Suprapubic skin (tissue), 4 donors: ENCODE results near the gene USP9Y. TPM values are rescaled to one million over a fixed set of nuclear protein-coding genes. Genes with fewer than 3 reads are reported as not detected.
A peak's percentile ranks its signal among the peaks of the same experiment; 100 is the strongest.
"Not testable (repeated sequence)": the region's sequence is repeated elsewhere in the genome, so short reads cannot be mapped to it uniquely, and the experiment has no call there.

Experiments
- DNase-seq, 2 donors: peaks; one replicate each; pipeline ENCODE4 v3.0.0-alpha.2; 2019; ENCODE audit warnings: low spot score in 2 of 2
- H3K27ac ChIP-seq: fragments of 200-600 bp; sonication (generic); one replicate; pipeline ENCODE4 v1.5.1; 2019
- H3K27me3 ChIP-seq: fragments of 200-600 bp; sonication (generic); one replicate; pipeline ENCODE4 v1.5.1; 2019
- H3K36me3 ChIP-seq: fragments of 200-600 bp; sonication (generic); one replicate; pipeline ENCODE4 v1.5.1; 2019
- H3K4me1 ChIP-seq: fragments of 200-600 bp; sonication (generic); one replicate; pipeline ENCODE4 v1.5.1; 2019
- H3K4me3 ChIP-seq: fragments of 200-600 bp; sonication (generic); one replicate; pipeline ENCODE4 v1.5.1; 2019; ENCODE audit warnings: mild to moderate bottlenecking
- H3K9me3 ChIP-seq: fragments of 200-600 bp; sonication (generic); one replicate; pipeline ENCODE4 v1.5.1; 2019
- CTCF ChIP-seq, 2 donors: fragments of 200-600 bp in 1 of 2; fragments of 450-650 bp in 1 of 2; sonication (generic) in 1 of 2; IDR thresholded peaks; one replicate each; pipeline ENCODE4 v1.5.1; 2016 to 2019; ENCODE audit warnings: antibody characterized with exemption in 2 of 2, mild to moderate bottlenecking in 1 of 2, moderate library complexity in 1 of 2
- EP300 ChIP-seq: sonication (generic); formaldehyde crosslinking; IDR thresholded peaks from one replicate; pipeline ENCODE4 v1.6.1; 2017; ENCODE audit warnings: antibody characterized with exemption
- POLR2A ChIP-seq, 2 donors: fragments of 450-650 bp; IDR thresholded peaks; one replicate each; pipeline ENCODE4 v1.6.1; 2017; ENCODE audit warnings: antibody characterized with exemption in 2 of 2, mild to moderate bottlenecking in 2 of 2, moderate library complexity in 2 of 2
- POLR2AphosphoS5 ChIP-seq, 3 donors: sonication (generic); formaldehyde crosslinking; IDR thresholded peaks; one replicate each; pipeline ENCODE4 v1.6.1; 2017; ENCODE audit warnings: antibody characterized with exemption in 3 of 3
- WGBS: methylation state at CpG from one replicate; pipeline ENCODE4 v1.1.5; 2018; 5-methylcytosine and 5-hydroxymethylcytosine counted together
- total RNA-seq, 4 donors: library from RNA; depleted of rRNA; stranded (reverse); fragments of >200 nt; gene quantifications; one replicate each; pipeline ENCODE4 v1.1.0, GENCODE V29; 2016

USP9Y gene
- total RNA-seq, result 10 to 100 TPM in 2 of 4 donors, not detected in 2; 16.5 to 20.3 TPM

- peaks cover 8% of the 10 kb centered on the region for H3K36me3 ChIP-seq
- H3K9me3 ChIP-seq, result peaks cover 5% of the 10 kb centered on the region
- H3K4me1 ChIP-seq, result no peaks in the 10 kb centered on the region
- no peak within 1 kb of the TSS for H3K27ac ChIP-seq
- H3K4me3 ChIP-seq, result no peak within 1 kb of the TSS
- no peak for DNase-seq
- no peaks in the 10 kb centered on the region for H3K27me3 ChIP-seq
- WGBS, result no CpG with 5 or more reads among the region's 1 CpG
- no peak for TF ChIP-seq CTCF (IDR thresholded peaks at IDR 0.05)
- TF ChIP-seq EP300, result no peak
- no peak for TF ChIP-seq POLR2A (IDR thresholded peaks at IDR 0.05)
- no peak for TF ChIP-seq POLR2AphosphoS5 (IDR thresholded peaks at IDR 0.05)
Observed at GRCh38 chrY:12701181-12701695, at the start of gene USP9Y. TSS of gene USP9Y (plus strand) at chrY:12701231. CDS start at chrY:12709448, 8,217 bp downstream.

GRCh38 chrY:12651621-12652036, 49.4 kb upstream of the USP9Y start:
- DNase-seq, result no peak
- no peaks in the 10 kb centered on the region for H3K36me3 ChIP-seq
- no peak overlapping the region for H3K27ac ChIP-seq
- no CpG with 5 or more reads among the region's 4 CpGs for WGBS
- no peaks in the 10 kb centered on the region for H3K9me3 ChIP-seq
- TF ChIP-seq POLR2AphosphoS5 (IDR thresholded peaks at IDR 0.05) (no peak), CTCF (IDR thresholded peaks at IDR 0.05) (no peak), EP300 (no peak), POLR2A (IDR thresholded peaks at IDR 0.05) (no peak)
- H3K4me3 ChIP-seq, result no peak overlapping the region
- no peaks in the 10 kb centered on the region for H3K27me3 ChIP-seq
- H3K4me1 ChIP-seq, result no peaks in the 10 kb centered on the region

- H3K4me3 ChIP-seq, result peak overlapping the region; percentile 56
- peak overlapping the region; percentile 87 for H3K27ac ChIP-seq
- no CpG with 5 or more reads among the region's 41 CpGs for WGBS
- peak in 1 of 2 donors; percentile 77 for DNase-seq
- no peaks in the 10 kb centered on the region for H3K9me3 ChIP-seq
- peaks cover 4% of the 10 kb centered on the region for H3K4me1 ChIP-seq
- H3K36me3 ChIP-seq, result no peaks in the 10 kb centered on the region
- TF ChIP-seq POLR2A (IDR thresholded peaks at IDR 0.05) (no peak), POLR2AphosphoS5 (IDR thresholded peaks at IDR 0.05) (no peak), CTCF (IDR thresholded peaks at IDR 0.05) (no peak), EP300 (no peak)
- no peaks in the 10 kb centered on the region for H3K27me3 ChIP-seq
Observed at GRCh38 chrY:12661745-12662681, 39.0 kb upstream of the USP9Y start.

- H3K27ac ChIP-seq, result peak overlapping the region; percentile 87
- no CpG with 5 or more reads among the region's 40 CpGs for WGBS
- H3K27me3 ChIP-seq, result no peaks in the 10 kb centered on the region
- H3K9me3 ChIP-seq, result no peaks in the 10 kb centered on the region
- no peaks in the 10 kb centered on the region for H3K36me3 ChIP-seq
- peak overlapping the region; percentile 56 for H3K4me3 ChIP-seq
- TF ChIP-seq POLR2AphosphoS5 (IDR thresholded peaks at IDR 0.05), result no peak
- no peak for TF ChIP-seq EP300
- no peak for TF ChIP-seq POLR2A (IDR thresholded peaks at IDR 0.05)
- TF ChIP-seq CTCF (IDR thresholded peaks at IDR 0.05), result no peak
- DNase-seq, result peak in 1 of 2 donors; percentile 67
- peaks cover 4% of the 10 kb centered on the region for H3K4me1 ChIP-seq
Observed at GRCh38 chrY:12662745-12663591, 38.1 kb upstream of the USP9Y start.

- H3K4me3 ChIP-seq, result peak overlapping the region; percentile 56
- H3K27ac ChIP-seq, result peak overlapping the region; percentile 87
- not testable (repeated sequence) for DNase-seq
Observed at GRCh38 chrY:12663845-12664244, 37.2 kb upstream of the USP9Y start.

More at GRCh38 chrY:12663845-12664244, 37.2 kb upstream of the USP9Y start:
- H3K36me3 ChIP-seq, H3K9me3 ChIP-seq, H3K4me1 ChIP-seq, H3K27me3 ChIP-seq: not testable (repeated sequence)
- no CpG with 5 or more reads among the region's 20 CpGs for WGBS
